ENCODE data around the gene MINDY2. TPM values are rescaled to one million over a fixed set of nuclear protein-coding genes. Genes with fewer than 3 reads are reported as not detected.

The MINDY2 gene
- total RNA-seq, 1 donor from 2014 or later, result 32.9 TPM

GRCh38 chr15:58910456-58910855 is 139.4 kb downstream of the MINDY2 start:
- DNase-seq (no peak), ATAC-seq (no peak)
- no peaks in the 10 kb centered on the region for H3K9me3 ChIP-seq
- no peak overlapping the region for H3K4me3 ChIP-seq
- H3K4me1 ChIP-seq, result peaks cover 5% of the 10 kb centered on the region
- no peak overlapping the region for H3K27ac ChIP-seq
- H3K36me3 ChIP-seq, result peaks cover 79% of the 10 kb centered on the region
- TF ChIP-seq CTCF (IDR thresholded peaks at IDR 0.05), result no peak
- intact Hi-C loops (cut with DNase I), result no loop called here
- H3K27me3 ChIP-seq (ENCODE audit: low read depth), result no peaks in the 10 kb centered on the region

Other genes starting within 250 kb of the MINDY2 start
- gene ADAM10, start 21.6 kb upstream of the MINDY2 start, total RNA-seq, result 166 TPM
- 93.0 TPM for gene SLTM, start 162.4 kb downstream of the MINDY2 start, total RNA-seq
- 39.8 TPM for gene RNF111, start 216.4 kb downstream of the MINDY2 start, total RNA-seq